Stimulated activated CD8-positive, alpha-beta memory T cell treated with anti-CD3 and anti-CD28 coated beads, Interleukin-7, amount 100 ng/mL, for 4 hours (primary cell): Measurements from ENCODE around the gene CSF3.
"Not testable (repeated sequence)": the region's sequence is repeated elsewhere in the genome, so short reads cannot be mapped to it uniquely, and the experiment has no call there.

Experiments used
- DNase-seq, 2 donors: peaks; one replicate each; pipeline ENCODE4 v3.0.0-alpha.2; 2020; ENCODE audit warnings: low read depth in 2 of 2

Gene CSF3

GRCh38 chr17:39997543-39997942, 17.7 kb upstream of the CSF3 start:
- DNase-seq: no peak

GRCh38 chr17:39999067-39999466, 16.2 kb upstream of the CSF3 start:
- DNase-seq: no peak

GRCh38 chr17:40000161-40000560, 15.1 kb upstream of the CSF3 start:
- DNase-seq: no peak

- DNase-seq: not testable (repeated sequence)
These were observed 13.9 kb upstream of the CSF3 start for GRCh38 chr17:40001335-40001734.

- DNase-seq: no peak
These were observed 11.2 kb upstream of the CSF3 start for GRCh38 chr17:40004072-40004471.

GRCh38 chr17:40004712-40005111, 10.5 kb upstream of the CSF3 start:
- DNase-seq: no peak

- DNase-seq: no peak
These were observed 9.7 kb upstream of the CSF3 start for GRCh38 chr17:40005520-40005919.

- not testable (repeated sequence) for DNase-seq
These were observed 4.2 kb upstream of the CSF3 start for GRCh38 chr17:40010946-40011500.

- not testable (repeated sequence) for DNase-seq
These were observed 3.1 kb upstream of the CSF3 start for GRCh38 chr17:40012017-40012647.

- DNase-seq: no peak
These were observed 762 bp upstream of the CSF3 start for GRCh38 chr17:40014375-40014980.

GRCh38 chr17:40015998-40016985, 1.1 kb downstream of the CSF3 start:
- no peak for DNase-seq

- no peak for DNase-seq
These were observed 2.3 kb downstream of the CSF3 start for GRCh38 chr17:40017422-40018080.

GRCh38 chr17:40018211-40019121, 3.2 kb downstream of the CSF3 start:
- DNase-seq: no peak

GRCh38 chr17:40019140-40019991, 4.1 kb downstream of the CSF3 start:
- DNase-seq: no peak

- no peak for DNase-seq
These were observed 4.9 kb downstream of the CSF3 start for GRCh38 chr17:40020146-40020545.

GRCh38 chr17:40021451-40021971, 6.3 kb downstream of the CSF3 start:
- DNase-seq: no peak

GRCh38 chr17:40022497-40022896, 7.3 kb downstream of the CSF3 start:
- no peak for DNase-seq

GRCh38 chr17:40022961-40023541, 7.8 kb downstream of the CSF3 start:
- no peak for DNase-seq
